ENCODE results near the gene SEC14L3. TPM values are rescaled to one million over a fixed set of nuclear protein-coding genes. Genes with fewer than 3 reads are reported as not detected.

SEC14L3 gene
- total RNA-seq, 2 experiments from 2014 or later, result not detected

- BruUV-seq (replicated peaks), result no TSS peak
- Histone ChIP-seq H3K36me3 (ENCODE audit: insufficient read depth, low read length) (no peaks in the 10 kb centered on the region), H3K4me2 (ENCODE audit: low read length) (no peak overlapping the region), H3K9me2 (ENCODE audit: insufficient read depth, low read length) (no peaks in the 10 kb centered on the region), H4K20me1 (ENCODE audit: insufficient read depth, low read length) (no peaks in the 10 kb centered on the region), H3K79me2 (ENCODE audit: insufficient read depth, low read depth, low read length) (no peaks in the 10 kb centered on the region), H3K27ac (ENCODE audit: low read depth, low read length, poor library complexity, severe bottlenecking) (no peak overlapping the region), H3K4me3 (ENCODE audit: low read depth, low read length, poor library complexity, severe bottlenecking) (no peak overlapping the region), H3K4me1 (ENCODE audit: insufficient read depth, low read length, poor library complexity, severe bottlenecking) (no peaks in the 10 kb centered on the region), H3K9me3 (ENCODE audit: low read length) (no peaks in the 10 kb centered on the region), H2AFZ (ENCODE audit: low read length) (no peak overlapping the region)
- CTCF ChIA-PET (ENCODE audit: unreplicated experiment), result no interaction called here
- no peak for DNase-seq (ENCODE audit: low spot score)
- TF ChIP-seq CTCF (conservative IDR thresholded peaks at IDR 0.05; ENCODE audit: low read length) (no peak), EZH2phosphoT487 (IDR thresholded peaks at IDR 0.05; ENCODE audit: borderline replicate concordance, low read depth, low read length) (no peak)
- intact Hi-C loops (cut with micrococcal nuclease; ENCODE audit: unreplicated experiment), result loop anchor here (10.0 kb wide), 1 partner anchor 198 kb away; the partner anchor contains the start of gene CASTOR1
- POLR2A ChIA-PET, result no interaction called here
Observed at GRCh38 chr22:30483169-30483568, 11.4 kb upstream of the SEC14L3 start.

DNA sequence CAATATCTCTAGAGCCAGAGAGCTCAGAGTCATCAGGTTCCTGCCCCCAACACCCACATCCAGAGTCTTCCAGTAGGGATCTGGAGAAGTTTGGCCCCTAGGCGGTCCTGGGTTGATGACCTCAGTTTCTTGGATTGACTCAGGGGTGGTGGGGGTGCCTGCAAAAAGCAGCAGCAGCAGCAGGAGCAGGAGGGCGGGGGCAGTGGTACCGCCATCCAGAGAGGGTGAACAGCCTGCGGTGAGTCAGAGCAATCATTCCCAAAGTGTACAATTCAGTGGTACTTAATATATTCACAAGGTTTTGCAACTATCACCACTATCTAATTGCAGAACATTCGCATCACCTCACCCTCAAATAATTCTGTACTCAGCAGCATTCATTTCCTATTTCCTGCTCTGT, 9.9 kb upstream of the SEC14L3 start:
- H3K79me2 ChIP-seq (ENCODE audit: insufficient read depth, low read depth, low read length), result no peaks in the 10 kb centered on the region
- ChIA-PET POLR2A (no interaction called here), CTCF (ENCODE audit: unreplicated experiment) (no interaction called here)
- no peaks in the 10 kb centered on the region for H3K4me1 ChIP-seq (ENCODE audit: insufficient read depth, low read length, poor library complexity, severe bottlenecking)
- no peak overlapping the region for H3K4me2 ChIP-seq (ENCODE audit: low read length)
- H2AFZ ChIP-seq (ENCODE audit: low read length), result no peak overlapping the region
- TF ChIP-seq EZH2phosphoT487 (IDR thresholded peaks at IDR 0.05; ENCODE audit: borderline replicate concordance, low read depth, low read length) (no peak), CTCF (conservative IDR thresholded peaks at IDR 0.05; ENCODE audit: low read length) (no peak)
- H3K36me3 ChIP-seq (ENCODE audit: insufficient read depth, low read length), result no peaks in the 10 kb centered on the region
- BruUV-seq (replicated peaks), result no TSS peak
- intact Hi-C loops (cut with micrococcal nuclease; ENCODE audit: unreplicated experiment), result loop anchor here (10.0 kb wide), 1 partner anchor 197 kb away; the partner anchor contains the start of gene CASTOR1
- no peak for DNase-seq (ENCODE audit: low spot score)
- no peaks in the 10 kb centered on the region for H3K9me2 ChIP-seq (ENCODE audit: insufficient read depth, low read length)
- H4K20me1 ChIP-seq (ENCODE audit: insufficient read depth, low read length), result no peaks in the 10 kb centered on the region
- H3K4me3 ChIP-seq (ENCODE audit: low read depth, low read length, poor library complexity, severe bottlenecking), result no peak overlapping the region
- H3K9me3 ChIP-seq (ENCODE audit: low read length), result no peaks in the 10 kb centered on the region
- H3K27ac ChIP-seq (ENCODE audit: low read depth, low read length, poor library complexity, severe bottlenecking), result no peak overlapping the region

DNA sequence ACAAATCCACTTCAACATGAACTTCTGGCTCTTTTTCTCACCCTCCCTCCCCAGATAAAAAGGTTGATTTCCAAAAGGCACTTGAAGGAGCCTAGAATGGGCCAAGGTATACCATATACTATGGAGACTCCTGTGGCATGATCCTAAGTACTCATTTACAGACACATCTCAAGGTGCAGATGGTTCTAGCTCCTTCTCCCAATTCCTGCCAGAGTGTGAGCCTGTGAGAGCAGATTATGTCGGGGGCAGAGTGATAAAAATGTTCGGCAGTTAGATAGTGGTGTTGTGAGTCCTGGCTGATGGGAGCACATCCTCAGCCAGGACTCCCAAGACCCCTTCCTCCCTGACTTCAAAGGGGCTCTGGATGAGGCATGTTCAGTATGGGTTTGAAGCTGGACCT, 8.2 kb upstream of the SEC14L3 start:
- intact Hi-C loops (cut with micrococcal nuclease; ENCODE audit: unreplicated experiment), result loop anchor here (10.0 kb wide), 1 partner anchor 195 kb away; the partner anchor contains the start of gene CASTOR1
- POLR2A ChIA-PET, result no interaction called here

More for the DNA sequence above, 8.2 kb upstream of the SEC14L3 start:
- DNase-seq (ENCODE audit: low spot score), result no peak
- no peaks in the 10 kb centered on the region for H3K9me3 ChIP-seq (ENCODE audit: low read length)
- no peaks in the 10 kb centered on the region for H3K36me3 ChIP-seq (ENCODE audit: insufficient read depth, low read length)
- TF ChIP-seq CTCF (conservative IDR thresholded peaks at IDR 0.05; ENCODE audit: low read length) (no peak), EZH2phosphoT487 (IDR thresholded peaks at IDR 0.05; ENCODE audit: borderline replicate concordance, low read depth, low read length) (no peak)
- no peaks in the 10 kb centered on the region for H3K9me2 ChIP-seq (ENCODE audit: insufficient read depth, low read length)
- no peak overlapping the region for H3K27ac ChIP-seq (ENCODE audit: low read depth, low read length, poor library complexity, severe bottlenecking)
- no peak overlapping the region for H3K4me2 ChIP-seq (ENCODE audit: low read length)
- no peaks in the 10 kb centered on the region for H3K79me2 ChIP-seq (ENCODE audit: insufficient read depth, low read depth, low read length)
- CTCF ChIA-PET (ENCODE audit: unreplicated experiment), result no interaction called here
- no peak overlapping the region for H2AFZ ChIP-seq (ENCODE audit: low read length)
- H3K4me3 ChIP-seq (ENCODE audit: low read depth, low read length, poor library complexity, severe bottlenecking), result no peak overlapping the region
- no peaks in the 10 kb centered on the region for H3K4me1 ChIP-seq (ENCODE audit: insufficient read depth, low read length, poor library complexity, severe bottlenecking)
- H4K20me1 ChIP-seq (ENCODE audit: insufficient read depth, low read length), result no peaks in the 10 kb centered on the region
- BruUV-seq (replicated peaks), result no TSS peak

Data from OCI-LY7 (cell line).